Measurements from ENCODE around the gene MAN2B1. TPM values are rescaled to one million over a fixed set of nuclear protein-coding genes. Genes with fewer than 3 reads are reported as not detected.

MAN2B1 gene
- total and polyA plus RNA-seq, 2 of the 13 experiments (the other 11 are each of a cell fraction or from before 2014, with no cell fraction given): 23.6 to 23.8 TPM

DNA sequence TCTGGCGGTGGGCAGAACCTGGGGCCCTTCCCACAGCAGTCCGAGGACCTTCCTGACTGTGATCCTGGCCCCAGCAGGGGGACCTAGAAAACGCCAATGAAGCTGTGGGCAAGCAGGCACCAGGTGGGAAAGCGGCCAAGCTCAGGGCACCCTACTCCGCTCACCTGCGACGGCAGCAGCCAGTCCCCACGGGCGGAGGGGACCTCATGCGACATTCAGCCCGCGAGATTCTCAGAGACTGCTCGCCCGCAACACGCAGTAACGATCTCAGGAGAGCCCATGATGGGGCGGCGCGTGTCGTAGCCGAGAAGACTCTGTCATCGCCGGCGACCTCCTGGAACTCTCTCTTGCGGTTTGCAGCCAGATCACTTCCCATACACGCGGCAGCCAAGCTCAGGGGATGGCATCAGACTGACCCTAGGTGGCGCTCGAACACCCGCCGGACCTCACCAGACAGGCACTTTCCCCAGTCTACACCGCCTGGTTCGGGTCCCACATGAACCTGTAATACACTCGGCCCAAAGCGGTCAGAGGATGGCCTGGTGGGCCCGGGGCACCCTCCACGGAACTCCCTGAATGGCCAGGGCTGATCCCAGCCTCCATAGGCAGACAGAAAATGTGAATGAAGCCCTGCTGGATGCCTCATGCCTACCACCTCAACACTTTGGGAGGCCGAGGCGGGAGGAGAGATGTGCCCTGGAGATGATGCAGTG, 26.5 kb downstream of the MAN2B1 start (continued):
- TF ChIP-seq, protein P1, sequence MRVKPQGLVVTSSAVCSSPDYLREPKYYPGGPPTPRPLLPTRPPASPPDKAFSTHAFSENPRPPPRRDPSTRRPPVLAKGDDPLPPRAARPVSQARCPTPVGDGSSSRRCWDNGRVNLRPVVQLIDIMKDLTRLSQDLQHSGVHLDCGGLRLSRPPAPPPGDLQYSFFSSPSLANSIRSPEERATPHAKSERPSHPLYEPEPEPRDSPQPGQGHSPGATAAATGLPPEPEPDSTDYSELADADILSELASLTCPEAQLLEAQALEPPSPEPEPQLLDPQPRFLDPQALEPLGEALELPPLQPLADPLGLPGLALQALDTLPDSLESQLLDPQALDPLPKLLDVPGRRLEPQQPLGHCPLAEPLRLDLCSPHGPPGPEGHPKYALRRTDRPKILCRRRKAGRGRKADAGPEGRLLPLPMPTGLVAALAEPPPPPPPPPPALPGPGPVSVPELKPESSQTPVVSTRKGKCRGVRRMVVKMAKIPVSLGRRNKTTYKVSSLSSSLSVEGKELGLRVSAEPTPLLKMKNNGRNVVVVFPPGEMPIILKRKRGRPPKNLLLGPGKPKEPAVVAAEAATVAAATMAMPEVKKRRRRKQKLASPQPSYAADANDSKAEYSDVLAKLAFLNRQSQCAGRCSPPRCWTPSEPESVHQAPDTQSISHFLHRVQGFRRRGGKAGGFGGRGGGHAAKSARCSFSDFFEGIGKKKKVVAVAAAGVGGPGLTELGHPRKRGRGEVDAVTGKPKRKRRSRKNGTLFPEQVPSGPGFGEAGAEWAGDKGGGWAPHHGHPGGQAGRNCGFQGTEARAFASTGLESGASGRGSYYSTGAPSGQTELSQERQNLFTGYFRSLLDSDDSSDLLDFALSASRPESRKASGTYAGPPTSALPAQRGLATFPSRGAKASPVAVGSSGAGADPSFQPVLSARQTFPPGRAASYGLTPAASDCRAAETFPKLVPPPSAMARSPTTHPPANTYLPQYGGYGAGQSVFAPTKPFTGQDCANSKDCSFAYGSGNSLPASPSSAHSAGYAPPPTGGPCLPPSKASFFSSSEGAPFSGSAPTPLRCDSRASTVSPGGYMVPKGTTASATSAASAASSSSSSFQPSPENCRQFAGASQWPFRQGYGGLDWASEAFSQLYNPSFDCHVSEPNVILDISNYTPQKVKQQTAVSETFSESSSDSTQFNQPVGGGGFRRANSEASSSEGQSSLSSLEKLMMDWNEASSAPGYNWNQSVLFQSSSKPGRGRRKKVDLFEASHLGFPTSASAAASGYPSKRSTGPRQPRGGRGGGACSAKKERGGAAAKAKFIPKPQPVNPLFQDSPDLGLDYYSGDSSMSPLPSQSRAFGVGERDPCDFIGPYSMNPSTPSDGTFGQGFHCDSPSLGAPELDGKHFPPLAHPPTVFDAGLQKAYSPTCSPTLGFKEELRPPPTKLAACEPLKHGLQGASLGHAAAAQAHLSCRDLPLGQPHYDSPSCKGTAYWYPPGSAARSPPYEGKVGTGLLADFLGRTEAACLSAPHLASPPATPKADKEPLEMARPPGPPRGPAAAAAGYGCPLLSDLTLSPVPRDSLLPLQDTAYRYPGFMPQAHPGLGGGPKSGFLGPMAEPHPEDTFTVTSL (CRISPR knock-in tag; IDR thresholded peaks at IDR 0.05; ENCODE audit: borderline replicate concordance): no peak
- TF ChIP-seq GLMP (CRISPR knock-in tag; IDR thresholded peaks at IDR 0.05; ENCODE audit: borderline replicate concordance) (no peak), TCF12 (IDR thresholded peaks at IDR 0.05) (no peak), TCF12 (CRISPR knock-in tag; IDR thresholded peaks at IDR 0.05) (no peak), DMAP1 (CRISPR knock-in tag; IDR thresholded peaks at IDR 0.05) (no peak), AGO1 (IDR thresholded peaks at IDR 0.05; ENCODE audit: low read depth, low read length, poor library complexity, severe bottlenecking) (no peak), ZNF329 (CRISPR knock-in tag; IDR thresholded peaks at IDR 0.05; ENCODE audit: low read depth) (no peak), ZNF704 (CRISPR knock-in tag; IDR thresholded peaks at IDR 0.05; ENCODE audit: borderline replicate concordance) (peak; percentile 75; the same call in 1 of the 2 replicates), KLF13 (CRISPR knock-in tag; IDR thresholded peaks at IDR 0.05) (0 out of 2 replicates have a peak, but pooled peaks have one; percentile 37), ZGPAT (CRISPR knock-in tag; IDR thresholded peaks at IDR 0.05) (no peak), ZNF263 (CRISPR knock-in tag; IDR thresholded peaks at IDR 0.05) (0 out of 2 replicates have a peak, but pooled peaks have one; percentile 26), THYN1 (CRISPR knock-in tag; IDR thresholded peaks at IDR 0.05; ENCODE audit: borderline replicate concordance, low read depth) (no peak), RFXAP (CRISPR knock-in tag; IDR thresholded peaks at IDR 0.05; ENCODE audit: borderline replicate concordance) (no peak), CCAR2 (optimal IDR thresholded peaks at IDR 0.05; ENCODE audit: low read depth, low read length) (no peak)
- TF ChIP-seq, protein P2, sequence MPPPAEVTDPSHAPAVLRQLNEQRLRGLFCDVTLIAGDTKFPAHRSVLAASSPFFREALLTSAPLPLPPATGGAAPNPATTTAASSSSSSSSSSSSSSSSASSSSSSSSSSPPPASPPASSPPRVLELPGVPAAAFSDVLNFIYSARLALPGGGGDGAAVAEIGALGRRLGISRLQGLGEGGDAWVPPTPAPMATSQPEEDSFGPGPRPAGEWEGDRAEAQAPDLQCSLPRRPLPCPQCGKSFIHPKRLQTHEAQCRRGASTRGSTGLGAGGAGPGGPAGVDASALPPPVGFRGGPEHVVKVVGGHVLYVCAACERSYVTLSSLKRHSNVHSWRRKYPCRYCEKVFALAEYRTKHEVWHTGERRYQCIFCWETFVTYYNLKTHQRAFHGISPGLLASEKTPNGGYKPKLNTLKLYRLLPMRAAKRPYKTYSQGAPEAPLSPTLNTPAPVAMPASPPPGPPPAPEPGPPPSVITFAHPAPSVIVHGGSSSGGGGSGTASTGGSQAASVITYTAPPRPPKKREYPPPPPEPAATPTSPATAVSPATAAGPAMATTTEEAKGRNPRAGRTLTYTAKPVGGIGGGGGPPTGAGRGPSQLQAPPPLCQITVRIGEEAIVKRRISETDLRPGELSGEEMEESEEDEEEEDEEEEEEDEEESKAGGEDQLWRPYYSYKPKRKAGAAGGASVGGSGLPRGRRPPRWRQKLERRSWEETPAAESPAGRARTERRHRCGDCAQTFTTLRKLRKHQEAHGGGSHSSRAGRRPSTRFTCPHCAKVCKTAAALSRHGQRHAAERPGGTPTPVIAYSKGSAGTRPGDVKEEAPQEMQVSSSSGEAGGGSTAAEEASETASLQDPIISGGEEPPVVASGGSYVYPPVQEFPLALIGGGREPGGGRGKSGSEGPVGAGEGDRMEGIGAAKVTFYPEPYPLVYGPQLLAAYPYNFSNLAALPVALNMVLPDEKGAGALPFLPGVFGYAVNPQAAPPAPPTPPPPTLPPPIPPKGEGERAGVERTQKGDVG (CRISPR knock-in tag; IDR thresholded peaks at IDR 0.05; ENCODE audit: borderline replicate concordance): peak; percentile 59; the same call in 1 of the 2 replicates

All from HepG2 (cell line).